ENCODE results near the gene CBLN3.
A peak's percentile ranks its signal among the peaks of the same experiment; 100 is the strongest.

CBLN3 gene

GRCh38 chr14:24425704-24426103 lies 3.8 kb downstream of the CBLN3 start:
- peak; percentile 68 for DNase-seq (ENCODE audit: low read depth)

GRCh38 chr14:24422694-24423601 lies 6.5 kb downstream of the CBLN3 start:
- DNase-seq (ENCODE audit: low read depth), result no peak

DNA sequence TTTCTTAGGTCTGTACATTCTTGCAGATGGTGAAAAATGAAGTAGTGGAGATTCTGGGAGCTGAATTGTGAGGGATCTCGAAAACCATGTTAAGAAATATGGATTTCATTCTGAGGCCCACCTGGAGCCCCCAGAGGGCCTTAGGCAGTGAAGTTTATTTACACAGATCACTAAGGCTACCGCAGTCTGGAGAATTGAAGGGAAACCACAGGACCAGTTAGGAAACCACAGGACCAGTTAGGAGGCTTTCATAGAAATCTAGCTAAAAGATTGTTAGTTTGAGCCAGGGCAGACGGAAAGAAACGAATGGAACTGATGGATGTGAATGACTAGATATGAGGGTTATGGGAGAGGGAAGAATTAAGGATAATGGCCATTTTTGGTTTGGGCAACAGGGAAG lies 7.2 kb downstream of the CBLN3 start:
- DNase-seq (ENCODE audit: low read depth), result no peak

DNA sequence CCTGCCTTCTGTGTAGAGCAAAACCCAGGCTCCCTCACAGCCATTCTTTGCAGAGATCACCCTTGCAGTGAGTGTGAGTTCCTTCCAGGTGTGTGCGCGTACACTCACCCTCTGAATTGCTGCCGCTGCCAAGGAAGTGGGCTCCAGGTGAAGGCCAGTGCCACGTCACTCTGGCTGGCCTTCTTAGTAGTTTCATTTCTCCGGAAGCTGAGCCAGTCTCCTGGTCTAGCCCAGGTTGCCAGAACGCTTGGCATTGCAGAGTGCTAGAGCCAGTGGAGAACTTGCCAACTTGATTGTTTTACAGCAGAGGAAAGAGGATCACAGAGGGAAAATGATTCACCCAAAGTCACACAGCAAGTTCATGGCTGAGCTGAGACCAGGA lies 11.0 kb downstream of the CBLN3 start:
- DNase-seq (ENCODE audit: low read depth), result no peak

GRCh38 chr14:24417832-24418491 lies 11.5 kb downstream of the CBLN3 start:
- DNase-seq (ENCODE audit: low read depth), result no peak

DNA sequence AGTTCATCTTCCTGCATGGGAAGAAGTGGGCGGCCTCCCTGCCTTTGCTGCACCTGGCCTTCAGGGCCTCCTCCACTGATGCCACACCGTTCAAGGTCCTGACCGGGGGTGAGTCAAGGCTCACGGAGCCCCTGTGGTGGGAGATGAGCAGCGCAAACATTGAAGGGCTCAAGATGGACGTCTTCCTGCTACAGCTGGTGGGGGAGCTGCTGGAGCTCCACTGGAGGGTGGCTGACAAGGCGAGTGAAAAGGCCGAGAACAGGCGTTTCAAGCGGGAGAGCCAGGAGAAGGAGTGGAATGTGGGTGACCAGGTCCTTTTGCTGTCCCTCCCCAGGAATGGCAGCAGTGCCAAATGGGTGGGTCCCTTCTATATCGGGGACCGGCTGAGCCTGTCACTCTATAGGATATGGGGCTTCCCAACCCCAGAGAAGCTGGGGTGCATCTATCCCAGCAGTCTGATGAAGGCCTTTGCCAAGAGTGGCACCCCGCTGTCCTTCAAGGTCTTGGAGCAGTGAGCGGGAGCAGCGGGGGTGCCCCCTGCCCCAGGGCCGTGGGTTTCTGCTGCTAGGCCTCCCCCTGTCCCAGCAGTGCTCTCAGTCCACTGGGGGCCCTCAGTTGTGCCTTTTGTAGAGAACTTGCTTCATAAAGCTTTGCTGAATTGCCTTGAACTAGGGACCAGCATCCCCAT lies 12.4 kb downstream of the CBLN3 start:
- no peak for DNase-seq (ENCODE audit: low read depth)

GRCh38 chr14:24416254-24416931 lies 13.1 kb downstream of the CBLN3 start:
- DNase-seq (ENCODE audit: low read depth), result no peak

DNA sequence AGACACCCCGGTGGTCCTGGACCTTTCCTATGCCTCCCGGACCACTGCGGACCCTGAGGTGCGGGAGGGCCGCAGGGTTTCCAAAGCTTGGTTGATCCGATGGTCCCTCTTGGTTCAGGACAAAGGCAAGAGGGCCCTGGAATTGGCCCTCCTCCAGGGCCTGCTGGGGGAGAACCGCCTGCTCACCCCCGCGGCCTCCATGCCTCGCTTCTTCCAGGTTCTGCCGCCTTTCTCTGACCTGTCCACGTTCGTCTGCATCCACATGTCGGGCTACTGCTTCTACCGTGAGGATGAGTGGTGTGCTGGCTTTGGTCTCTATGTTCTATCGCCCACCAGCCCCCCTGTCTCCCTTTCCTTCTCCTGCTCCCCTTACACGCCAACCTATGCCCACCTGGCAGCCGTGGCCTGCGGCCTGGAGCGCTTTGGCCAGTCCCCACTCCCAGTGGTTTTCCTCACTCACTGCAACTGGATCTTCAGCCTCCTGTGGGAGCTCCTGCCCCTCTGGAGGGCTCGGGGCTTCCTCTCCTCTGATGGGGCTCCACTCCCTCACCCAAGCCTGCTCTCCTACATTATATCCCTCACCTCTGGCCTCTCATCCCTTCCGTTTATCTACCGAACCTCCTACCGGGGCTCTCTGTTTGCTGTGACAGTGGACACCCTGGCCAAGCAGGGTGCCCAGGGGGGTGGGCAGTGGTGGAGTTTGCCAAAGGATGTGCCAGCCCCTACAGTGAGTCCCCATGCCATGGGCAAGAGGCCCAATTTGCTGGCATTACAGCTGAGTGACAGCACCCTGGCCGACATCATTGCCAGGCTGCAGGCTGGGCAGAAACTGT lies 13.8 kb downstream of the CBLN3 start:
- DNase-seq (ENCODE audit: low read depth), result no peak

GRCh38 chr14:24414732-24415420 lies 14.6 kb downstream of the CBLN3 start:
- no peak for DNase-seq (ENCODE audit: low read depth)

DNA sequence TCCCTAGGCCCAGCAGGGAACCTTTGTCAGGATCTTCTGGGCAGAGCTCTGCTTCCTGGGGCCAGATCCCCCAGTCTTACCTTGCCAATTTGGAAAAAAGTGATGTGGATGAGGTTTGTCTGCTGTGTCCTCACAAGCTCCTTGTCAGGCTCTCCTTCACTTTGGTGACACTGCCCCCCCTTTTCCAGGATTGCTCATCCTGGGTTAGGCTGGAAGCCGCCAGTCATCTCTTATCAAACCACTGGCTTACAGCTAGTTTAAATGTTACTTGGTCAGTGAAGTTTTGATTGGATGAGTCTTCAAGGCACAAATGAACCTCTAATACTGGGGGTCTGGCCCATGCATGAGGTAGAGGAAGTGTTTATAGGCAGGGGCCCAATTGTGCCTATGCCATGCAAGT lies 15.4 kb downstream of the CBLN3 start:
- no peak for DNase-seq (ENCODE audit: low read depth)

GRCh38 chr14:24411443-24412389 lies 17.8 kb downstream of the CBLN3 start:
- DNase-seq (ENCODE audit: low read depth), result no peak

- no peak for DNase-seq (ENCODE audit: low read depth)
Observed at GRCh38 chr14:24409956-24410355, 19.5 kb downstream of the CBLN3 start.

DNA sequence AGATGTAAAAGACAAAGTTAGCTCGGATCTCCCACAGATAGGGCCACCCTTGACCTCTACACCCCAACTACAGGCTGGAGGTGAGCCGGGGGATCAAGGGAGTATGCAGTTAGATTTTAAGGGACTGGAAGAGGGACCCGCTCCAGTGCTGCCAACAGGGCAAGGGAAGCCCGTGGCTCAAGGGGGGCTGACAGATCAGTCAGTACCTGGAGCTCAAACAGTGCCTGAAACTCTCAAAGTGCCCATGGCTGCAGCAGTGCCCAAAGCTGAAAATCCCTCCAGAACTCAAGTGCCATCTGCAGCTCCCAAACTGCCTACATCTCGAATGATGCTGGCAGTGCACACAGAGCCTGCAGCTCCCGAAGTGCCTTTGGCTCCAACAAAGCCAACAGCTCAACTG lies 20.3 kb downstream of the CBLN3 start:
- no peak for DNase-seq (ENCODE audit: low read depth)

DNA sequence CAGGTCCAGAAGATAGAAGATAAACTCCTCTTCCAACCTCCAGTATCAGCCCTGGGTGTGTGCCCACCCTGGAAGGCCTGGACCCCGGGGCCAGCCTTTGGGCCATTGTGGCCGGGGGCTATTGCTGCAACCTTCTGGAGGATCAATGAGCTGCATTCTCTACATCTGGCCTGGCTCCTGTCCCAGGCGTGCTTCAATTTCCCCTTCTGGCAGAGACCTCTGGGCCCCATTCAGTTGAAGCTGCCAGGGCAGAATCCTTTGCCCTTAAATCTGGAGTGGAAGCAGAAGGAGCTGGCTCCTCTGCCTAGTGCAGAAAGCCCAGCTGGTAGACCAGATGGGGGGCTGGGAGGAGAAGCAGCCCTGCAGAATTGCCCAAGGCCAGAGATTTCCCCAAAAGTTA lies 20.7 kb downstream of the CBLN3 start:
- no peak for DNase-seq (ENCODE audit: low read depth)

- DNase-seq (ENCODE audit: low read depth), result no peak
Observed at GRCh38 chr14:24407608-24408325, 21.7 kb downstream of the CBLN3 start.

- no peak for DNase-seq (ENCODE audit: low read depth)
Observed at GRCh38 chr14:24406416-24406815, 23.1 kb downstream of the CBLN3 start.

DNA sequence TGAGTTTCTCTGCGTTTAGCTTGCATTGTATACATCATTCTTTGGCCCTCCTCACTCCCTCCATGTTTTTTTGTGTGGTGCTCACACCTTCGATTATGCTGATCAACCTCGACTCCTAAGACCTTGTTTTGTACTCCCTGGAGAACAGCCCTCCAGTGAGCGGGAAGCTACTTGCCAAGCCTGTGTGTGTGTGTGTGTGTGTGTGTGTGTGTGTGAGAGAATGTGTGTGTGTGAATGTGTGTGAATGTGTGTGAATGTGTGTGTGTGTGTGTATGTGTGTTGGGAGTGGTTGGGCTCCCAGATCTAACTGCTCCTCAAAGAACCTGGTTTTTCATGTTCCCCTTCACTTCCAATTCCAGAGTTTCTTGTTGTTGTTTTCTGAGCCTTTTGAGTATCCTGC lies 24.7 kb downstream of the CBLN3 start:
- no peak for DNase-seq (ENCODE audit: low read depth)

- no peak for DNase-seq (ENCODE audit: low read depth)
Observed at GRCh38 chr14:24403294-24403998, 26.0 kb downstream of the CBLN3 start.

Data from non-pigmented ciliary epithelial cell (primary cell).